DND-41 (cell line): ENCODE measurements around the gene ZFAND2A.

Source experiments
- ATAC-seq: fragments of 200-7000 bp; cut with Tn5 transposase; 3 replicates; pipeline ENCODE4 v1.9.1; 2021; ENCODE audit warnings: low read depth; ENCODE audit not compliant: insufficient read depth
- DNase-seq: peaks from one replicate; pipeline ENCODE4 v3.0.0-alpha.2; 2020
- H2AFZ ChIP-seq: 2 replicates; pipeline ENCODE4 v1.6.0; 2012; ENCODE audit warnings: low read depth, low read length
- H3K27ac ChIP-seq: 2 replicates; pipeline ENCODE4 v1.5.1; 2012; ENCODE audit warnings: low read length, inconsistent platforms
- H3K27me3 ChIP-seq: fragments of 200-600 bp; sonication (generic); 2 replicates; pipeline ENCODE4 v1.6.0; 2012; ENCODE audit warnings: low read length, mild to moderate bottlenecking, inconsistent platforms; ENCODE audit not compliant: insufficient read depth, poor library complexity
- H3K36me3 ChIP-seq: 2 replicates; pipeline ENCODE4 v1.5.1; 2012; ENCODE audit warnings: low read length, inconsistent platforms; ENCODE audit not compliant: insufficient read depth
- H3K4me1 ChIP-seq: 2 replicates; pipeline ENCODE4 v1.5.1; 2012; ENCODE audit warnings: mild to moderate bottlenecking, low read length; ENCODE audit not compliant: insufficient read depth
- H3K4me2 ChIP-seq: 2 replicates; pipeline ENCODE4 v1.6.0; 2012; ENCODE audit warnings: mild to moderate bottlenecking, moderate library complexity, low read length, inconsistent platforms; ENCODE audit not compliant: insufficient read depth
- H3K4me3 ChIP-seq, 2 experiments: fragments of 200-600 bp in 1 of 2; shearing (Covaris generic) in 1 of 2; 2 replicates each; pipeline ENCODE4 v1.5.1; 2012 to 2016; ENCODE audit warnings: inconsistent platforms in 2 of 2, low read length in 2 of 2, mild to moderate bottlenecking in 2 of 2, low read depth in 1 of 2, moderate library complexity in 1 of 2
- H3K79me2 ChIP-seq: 2 replicates; pipeline ENCODE4 v1.6.0; 2012; ENCODE audit warnings: low read length, inconsistent platforms; ENCODE audit not compliant: insufficient read depth
- H3K9ac ChIP-seq: 2 replicates; pipeline ENCODE4 v1.6.0; 2012; ENCODE audit warnings: low read depth, mild to moderate bottlenecking, inconsistent platforms, low read length, moderate library complexity
- H3K9me3 ChIP-seq: 2 replicates; pipeline ENCODE4 v1.5.1; 2012; ENCODE audit warnings: low read length, moderate library complexity, mild to moderate bottlenecking, inconsistent platforms; ENCODE audit not compliant: insufficient read depth, severe bottlenecking
- H4K20me1 ChIP-seq: 2 replicates; pipeline ENCODE4 v1.6.0; 2012; ENCODE audit warnings: low read length; ENCODE audit not compliant: insufficient read depth
- EZH2 ChIP-seq: IDR thresholded peaks from 3 replicates; pipeline ENCODE4 v1.6.1; 2012; ENCODE audit warnings: borderline replicate concordance, low read depth, mild to moderate bottlenecking, moderate library complexity, low read length, inconsistent platforms; ENCODE audit not compliant: severe bottlenecking
- TF ChIP-seq, protein P1 (sequence below): IDR thresholded peaks from 2 replicates; pipeline ENCODE4 v1.5.1; 2012; ENCODE audit warnings: borderline replicate concordance, low read length, moderate library complexity, mild to moderate bottlenecking; ENCODE audit not compliant: poor library complexity, severe bottlenecking; ENCODE audit errors: extremely low read depth

The ZFAND2A gene

DNA sequence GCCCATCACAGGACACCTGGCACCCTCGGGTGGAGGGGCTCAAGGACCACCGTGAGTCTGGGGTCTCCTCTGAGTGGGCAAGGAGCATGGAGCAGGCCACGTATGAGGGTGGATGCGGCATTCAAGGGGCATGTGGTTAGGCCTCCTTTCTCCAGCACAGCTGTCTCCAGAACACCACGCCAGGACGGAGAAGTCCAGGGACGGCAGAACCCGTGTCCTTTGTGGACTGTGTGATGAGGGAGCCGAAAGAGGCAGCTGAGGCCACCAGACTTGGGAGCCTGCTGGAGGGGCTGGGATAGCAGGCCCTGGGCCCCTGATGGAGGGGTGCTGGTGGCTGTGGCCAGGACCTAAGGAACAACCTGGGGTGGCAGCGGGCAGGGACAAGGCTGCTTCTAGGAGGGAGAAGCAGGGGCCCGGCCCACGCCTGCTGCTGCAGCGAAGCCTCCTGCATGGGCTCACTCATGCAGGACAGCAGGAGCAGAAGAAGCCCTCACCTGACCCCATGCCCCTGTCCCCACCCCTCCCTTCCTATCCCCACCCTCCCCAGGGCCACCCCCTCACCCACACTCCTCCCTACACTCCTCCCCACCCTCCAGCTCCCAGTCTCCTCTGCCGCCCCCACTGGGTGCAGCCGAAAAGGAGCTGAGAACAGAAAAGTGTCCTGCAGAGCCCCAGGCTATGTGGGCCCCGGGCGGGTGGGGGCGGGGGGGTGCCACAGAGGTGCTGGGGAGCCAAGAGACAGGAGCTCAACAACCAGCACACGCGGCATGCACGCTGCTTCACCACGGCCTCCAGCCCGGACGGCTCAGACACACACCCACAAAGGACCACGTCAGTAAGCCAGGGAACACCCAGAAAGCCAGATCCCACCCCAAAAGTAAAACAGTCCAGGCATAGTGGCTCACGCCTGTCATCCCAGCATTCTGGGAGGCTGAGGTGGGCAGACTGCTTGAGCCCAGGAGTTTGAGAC is 29.7 kb downstream of the ZFAND2A start:
- ATAC-seq (no peak), DNase-seq (no peak)
- Histone ChIP-seq H3K79me2 (peaks cover 31% of the 10 kb centered on the region), H3K27ac (no peak overlapping the region), H3K36me3 (peaks cover 18% of the 10 kb centered on the region), H3K4me3 (no peak overlapping the region), H3K9ac (no peak overlapping the region), H3K9me3 (peaks cover 5% of the 10 kb centered on the region), H4K20me1 (peaks cover 9% of the 10 kb centered on the region), H3K4me1 (no peaks in the 10 kb centered on the region), H3K4me2 (no peak overlapping the region), H3K27me3 (no peaks in the 10 kb centered on the region), H2AFZ (no peak overlapping the region)
- TF ChIP-seq EZH2 = no peak
- TF ChIP-seq, protein P1, sequence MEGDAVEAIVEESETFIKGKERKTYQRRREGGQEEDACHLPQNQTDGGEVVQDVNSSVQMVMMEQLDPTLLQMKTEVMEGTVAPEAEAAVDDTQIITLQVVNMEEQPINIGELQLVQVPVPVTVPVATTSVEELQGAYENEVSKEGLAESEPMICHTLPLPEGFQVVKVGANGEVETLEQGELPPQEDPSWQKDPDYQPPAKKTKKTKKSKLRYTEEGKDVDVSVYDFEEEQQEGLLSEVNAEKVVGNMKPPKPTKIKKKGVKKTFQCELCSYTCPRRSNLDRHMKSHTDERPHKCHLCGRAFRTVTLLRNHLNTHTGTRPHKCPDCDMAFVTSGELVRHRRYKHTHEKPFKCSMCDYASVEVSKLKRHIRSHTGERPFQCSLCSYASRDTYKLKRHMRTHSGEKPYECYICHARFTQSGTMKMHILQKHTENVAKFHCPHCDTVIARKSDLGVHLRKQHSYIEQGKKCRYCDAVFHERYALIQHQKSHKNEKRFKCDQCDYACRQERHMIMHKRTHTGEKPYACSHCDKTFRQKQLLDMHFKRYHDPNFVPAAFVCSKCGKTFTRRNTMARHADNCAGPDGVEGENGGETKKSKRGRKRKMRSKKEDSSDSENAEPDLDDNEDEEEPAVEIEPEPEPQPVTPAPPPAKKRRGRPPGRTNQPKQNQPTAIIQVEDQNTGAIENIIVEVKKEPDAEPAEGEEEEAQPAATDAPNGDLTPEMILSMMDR = no peak

DNA sequence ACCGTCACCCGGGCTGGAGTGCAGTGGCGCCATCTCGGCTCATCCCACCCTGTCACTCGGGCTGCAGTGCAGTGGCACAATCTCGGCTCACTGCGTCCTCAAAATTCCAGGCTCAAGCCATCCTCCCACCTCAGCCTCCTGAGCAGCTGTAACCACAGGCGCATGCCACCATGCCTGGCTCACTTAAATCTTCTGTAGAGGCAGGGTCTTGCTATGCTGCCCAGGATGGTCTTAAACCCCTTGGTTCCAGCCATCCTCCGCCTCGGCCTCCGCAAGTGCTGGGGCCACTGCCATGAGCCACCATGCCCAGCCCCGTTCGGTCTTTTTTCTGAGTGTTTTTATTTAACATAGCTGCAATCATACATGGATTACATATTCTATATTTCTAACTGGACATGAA is 30.6 kb downstream of the ZFAND2A start:
- Histone ChIP-seq H3K79me2 (peaks cover 26% of the 10 kb centered on the region; the same call in 1 of the 2 replicates), H3K4me2 (no peak overlapping the region), H2AFZ (no peak overlapping the region), H4K20me1 (peaks cover 5% of the 10 kb centered on the region), H3K9me3 (peaks cover 5% of the 10 kb centered on the region), H3K9ac (no peak overlapping the region), H3K27ac (no peak overlapping the region), H3K4me1 (no peaks in the 10 kb centered on the region), H3K4me3 (no peak overlapping the region), H3K27me3 (no peaks in the 10 kb centered on the region), H3K36me3 (peaks cover 16% of the 10 kb centered on the region)
- DNase-seq (no peak), ATAC-seq (no peak)
- no peak for TF ChIP-seq EZH2
- TF ChIP-seq, protein P1 = no peak

DNA sequence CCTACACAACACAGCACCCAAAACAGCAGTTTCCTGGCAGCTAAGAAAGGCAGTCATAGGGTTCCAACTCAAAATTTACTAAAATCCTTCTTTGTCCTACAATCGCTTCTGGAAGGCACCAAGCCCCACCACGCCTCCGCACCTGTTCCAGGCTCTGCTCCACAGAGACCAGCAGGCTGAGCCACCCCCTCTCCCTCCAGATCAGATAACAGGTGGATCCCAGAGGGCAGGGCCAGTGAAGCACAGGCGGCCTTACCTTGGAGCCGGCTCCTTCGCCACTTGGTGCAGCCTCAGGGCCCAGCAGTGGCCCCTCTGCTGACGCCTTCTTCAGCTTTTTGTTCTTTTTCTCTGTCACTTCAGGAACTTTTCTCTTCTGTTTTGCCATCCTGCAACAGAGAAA is 33.0 kb downstream of the ZFAND2A start:
- DNase-seq (no peak), ATAC-seq (no peak)
- Histone ChIP-seq H3K79me2 (peaks cover 24% of the 10 kb centered on the region; the same call in 1 of the 2 replicates), H3K27me3 (no peaks in the 10 kb centered on the region), H3K9ac (no peak overlapping the region), H2AFZ (no peak overlapping the region), H4K20me1 (peaks cover 15% of the 10 kb centered on the region), H3K36me3 (peaks cover 20% of the 10 kb centered on the region), H3K4me3 (no peak overlapping the region), H3K4me2 (no peak overlapping the region), H3K4me1 (no peaks in the 10 kb centered on the region), H3K9me3 (peaks cover 2% of the 10 kb centered on the region), H3K27ac (no peak overlapping the region)
- TF ChIP-seq, protein P1 = no peak
- no peak for TF ChIP-seq EZH2
